IPS-15b (cell line): Measurements from ENCODE around the gene RTN4.
A peak's percentile ranks its signal among the peaks of the same experiment; 100 is the strongest.
"Not testable (repeated sequence)": the region's sequence is repeated elsewhere in the genome, so short reads cannot be mapped to it uniquely, and the experiment has no call there.

Source experiments
- H3K27me3 ChIP-seq: one replicate; pipeline ENCODE4 v1.6.1; 2013; ENCODE audit warnings: low read length; ENCODE audit not compliant: control insufficient read depth, insufficient read depth
- H3K36me3 ChIP-seq: one replicate; pipeline ENCODE4 v1.6.1; 2013; ENCODE audit warnings: low read length; ENCODE audit not compliant: control insufficient read depth, insufficient read depth
- H3K4me1 ChIP-seq: one replicate; pipeline ENCODE4 v1.6.1; 2013; ENCODE audit warnings: mild to moderate bottlenecking, low read length; ENCODE audit not compliant: control insufficient read depth, insufficient read depth
- H3K4me3 ChIP-seq: one replicate; pipeline ENCODE4 v1.5.1; 2013; ENCODE audit warnings: low read depth, low read length
- H3K9ac ChIP-seq: one replicate; pipeline ENCODE4 v1.6.1; 2013; ENCODE audit warnings: low read depth, mild to moderate bottlenecking, low read length
- H3K9me3 ChIP-seq: one replicate; pipeline ENCODE4 v1.6.1; 2013; ENCODE audit warnings: mild to moderate bottlenecking, low read length; ENCODE audit not compliant: control insufficient read depth, insufficient read depth

RTN4 gene

GRCh38 chr2:55063226-55063625 is 13.0 kb upstream of the RTN4 start:
- Histone ChIP-seq H3K4me1 (no peaks in the 10 kb centered on the region), H3K9me3 (no peaks in the 10 kb centered on the region), H3K27me3 (no peaks in the 10 kb centered on the region), H3K36me3 (no peaks in the 10 kb centered on the region), H3K9ac (no peak overlapping the region), H3K4me3 (no peak overlapping the region)

GRCh38 chr2:55062754-55063153 is 12.5 kb upstream of the RTN4 start:
- Histone ChIP-seq H3K4me3 (no peak overlapping the region), H3K36me3 (no peaks in the 10 kb centered on the region), H3K4me1 (no peaks in the 10 kb centered on the region), H3K9me3 (no peaks in the 10 kb centered on the region), H3K9ac (no peak overlapping the region), H3K27me3 (no peaks in the 10 kb centered on the region)

GRCh38 chr2:55061523-55062344 is 11.5 kb upstream of the RTN4 start:
- no peak overlapping the region for H3K4me3 ChIP-seq
- H3K36me3 ChIP-seq = no peaks in the 10 kb centered on the region
- no peaks in the 10 kb centered on the region for H3K4me1 ChIP-seq
- H3K9ac ChIP-seq = no peak overlapping the region
- H3K27me3 ChIP-seq = no peaks in the 10 kb centered on the region
- H3K9me3 ChIP-seq = no peaks in the 10 kb centered on the region

- H3K27me3 ChIP-seq = no peaks in the 10 kb centered on the region
- H3K4me3 ChIP-seq = no peak overlapping the region
- H3K36me3 ChIP-seq = no peaks in the 10 kb centered on the region
- no peaks in the 10 kb centered on the region for H3K4me1 ChIP-seq
- no peak overlapping the region for H3K9ac ChIP-seq
- H3K9me3 ChIP-seq = no peaks in the 10 kb centered on the region
These were observed 9.5 kb upstream of the RTN4 start for GRCh38 chr2:55059793-55060192.

- H3K4me1 ChIP-seq = no peaks in the 10 kb centered on the region
- H3K4me3 ChIP-seq = no peak overlapping the region
- H3K36me3 ChIP-seq = no peaks in the 10 kb centered on the region
- no peak overlapping the region for H3K9ac ChIP-seq
- H3K27me3 ChIP-seq = no peaks in the 10 kb centered on the region
- H3K9me3 ChIP-seq = no peaks in the 10 kb centered on the region
These were observed 7.2 kb upstream of the RTN4 start for GRCh38 chr2:55057474-55057873.

- no peaks in the 10 kb centered on the region for H3K27me3 ChIP-seq
- no peaks in the 10 kb centered on the region for H3K4me1 ChIP-seq
- H3K36me3 ChIP-seq = no peaks in the 10 kb centered on the region
- no peaks in the 10 kb centered on the region for H3K9me3 ChIP-seq
- no peak overlapping the region for H3K9ac ChIP-seq
- no peak overlapping the region for H3K4me3 ChIP-seq
These were observed 5.8 kb upstream of the RTN4 start for GRCh38 chr2:55056024-55056521.

GRCh38 chr2:55054106-55054875 is 4.0 kb upstream of the RTN4 start:
- no peak overlapping the region for H3K4me3 ChIP-seq
- no peaks in the 10 kb centered on the region for H3K9me3 ChIP-seq
- no peaks in the 10 kb centered on the region for H3K4me1 ChIP-seq
- no peaks in the 10 kb centered on the region for H3K36me3 ChIP-seq
- no peaks in the 10 kb centered on the region for H3K27me3 ChIP-seq
- H3K9ac ChIP-seq = no peak overlapping the region

GRCh38 chr2:55053225-55053624 is 3.0 kb upstream of the RTN4 start:
- H3K36me3 ChIP-seq, H3K9me3 ChIP-seq, H3K9ac ChIP-seq, H3K27me3 ChIP-seq, H3K4me3 ChIP-seq, H3K4me1 ChIP-seq: not testable (repeated sequence)

- no peaks in the 10 kb centered on the region for H3K9me3 ChIP-seq
- no peaks in the 10 kb centered on the region for H3K27me3 ChIP-seq
- H3K36me3 ChIP-seq = no peaks in the 10 kb centered on the region
- H3K4me1 ChIP-seq = no peaks in the 10 kb centered on the region
- no peak overlapping the region for H3K4me3 ChIP-seq
- H3K9ac ChIP-seq = no peak overlapping the region
These were observed 2.1 kb upstream of the RTN4 start for GRCh38 chr2:55052129-55053061.

GRCh38 chr2:55051026-55051866 is 995 bp upstream of the RTN4 start:
- H3K4me3 ChIP-seq = peak overlapping the region; percentile 50
- H3K4me1 ChIP-seq = no peaks in the 10 kb centered on the region
- peak overlapping the region; percentile 55 for H3K9ac ChIP-seq
- no peaks in the 10 kb centered on the region for H3K36me3 ChIP-seq
- H3K9me3 ChIP-seq = no peaks in the 10 kb centered on the region
- H3K27me3 ChIP-seq = no peaks in the 10 kb centered on the region

- Histone ChIP-seq H3K9ac (peak overlapping the region; percentile 82), H3K4me3 (peak overlapping the region; percentile 95), H3K36me3 (no peaks in the 10 kb centered on the region), H3K9me3 (no peaks in the 10 kb centered on the region), H3K4me1 (peaks cover 8% of the 10 kb centered on the region), H3K27me3 (no peaks in the 10 kb centered on the region)
These were observed 491 bp downstream of the RTN4 start for GRCh38 chr2:55049821-55050099.
